Osteocyte (in vitro differentiated cells): Measurements from ENCODE around the gene LPGAT1. TPM values are rescaled to one million over a fixed set of nuclear protein-coding genes. Genes with fewer than 3 reads are reported as not detected.

Experiments used
- DNase-seq: peaks from one replicate; pipeline ENCODE4 v3.0.0; 2021; ENCODE audit warnings: mixed read lengths; ENCODE audit not compliant: unreplicated experiment; ENCODE audit errors: extremely low spot score
- H3K27ac Mint-ChIP-seq: one replicate; pipeline ENCODE4 v1.8.0; 2021; ENCODE audit warnings: mild to moderate bottlenecking, mixed read lengths; ENCODE audit not compliant: unreplicated experiment
- H3K27me3 Mint-ChIP-seq: one replicate; pipeline ENCODE4 v1.8.0; 2021; ENCODE audit warnings: mixed read lengths; ENCODE audit not compliant: unreplicated experiment
- H3K36me3 Mint-ChIP-seq: one replicate; pipeline ENCODE4 v1.8.0; 2021; ENCODE audit warnings: mixed read lengths; ENCODE audit not compliant: unreplicated experiment
- H3K4me1 Mint-ChIP-seq: one replicate; pipeline ENCODE4 v1.8.0; 2021; ENCODE audit warnings: mixed read lengths; ENCODE audit not compliant: unreplicated experiment
- H3K4me3 Mint-ChIP-seq: one replicate; pipeline ENCODE4 v1.8.0; 2021; ENCODE audit warnings: mild to moderate bottlenecking, moderate library complexity, mixed read lengths; ENCODE audit not compliant: unreplicated experiment
- H3K9me3 Mint-ChIP-seq: one replicate; pipeline ENCODE4 v1.8.0; 2021; ENCODE audit warnings: mixed read lengths; ENCODE audit not compliant: unreplicated experiment
- total RNA-seq: library from RNA; stranded (reverse); gene quantifications from 2 replicates; pipeline ENCODE4 v1.2.1, GENCODE V29; 2021
- TF ChIP-seq, protein P1 (sequence below): fragments of 200-600 bp; sonication (generic); IDR thresholded peaks from 2 replicates; pipeline ENCODE4 v1.5.0; 2021; ENCODE audit warnings: antibody characterized with exemption, mild to moderate bottlenecking, moderate library complexity

Gene LPGAT1
- total RNA-seq, 1 donor from 2014 or later, result 51.3 TPM

GRCh38 chr1:211742272-211742671, 88.3 kb downstream of the LPGAT1 start:
- no peaks in the 10 kb centered on the region for H3K9me3 Mint-ChIP-seq
- TF ChIP-seq, protein P1, sequence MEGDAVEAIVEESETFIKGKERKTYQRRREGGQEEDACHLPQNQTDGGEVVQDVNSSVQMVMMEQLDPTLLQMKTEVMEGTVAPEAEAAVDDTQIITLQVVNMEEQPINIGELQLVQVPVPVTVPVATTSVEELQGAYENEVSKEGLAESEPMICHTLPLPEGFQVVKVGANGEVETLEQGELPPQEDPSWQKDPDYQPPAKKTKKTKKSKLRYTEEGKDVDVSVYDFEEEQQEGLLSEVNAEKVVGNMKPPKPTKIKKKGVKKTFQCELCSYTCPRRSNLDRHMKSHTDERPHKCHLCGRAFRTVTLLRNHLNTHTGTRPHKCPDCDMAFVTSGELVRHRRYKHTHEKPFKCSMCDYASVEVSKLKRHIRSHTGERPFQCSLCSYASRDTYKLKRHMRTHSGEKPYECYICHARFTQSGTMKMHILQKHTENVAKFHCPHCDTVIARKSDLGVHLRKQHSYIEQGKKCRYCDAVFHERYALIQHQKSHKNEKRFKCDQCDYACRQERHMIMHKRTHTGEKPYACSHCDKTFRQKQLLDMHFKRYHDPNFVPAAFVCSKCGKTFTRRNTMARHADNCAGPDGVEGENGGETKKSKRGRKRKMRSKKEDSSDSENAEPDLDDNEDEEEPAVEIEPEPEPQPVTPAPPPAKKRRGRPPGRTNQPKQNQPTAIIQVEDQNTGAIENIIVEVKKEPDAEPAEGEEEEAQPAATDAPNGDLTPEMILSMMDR, result no peak
- peaks cover 5% of the 10 kb centered on the region for H3K36me3 Mint-ChIP-seq
- no peak overlapping the region for H3K4me3 Mint-ChIP-seq
- no peak overlapping the region for H3K27ac Mint-ChIP-seq
- H3K4me1 Mint-ChIP-seq, result peaks cover 63% of the 10 kb centered on the region
- no peaks in the 10 kb centered on the region for H3K27me3 Mint-ChIP-seq
- DNase-seq, result no peak

DNA sequence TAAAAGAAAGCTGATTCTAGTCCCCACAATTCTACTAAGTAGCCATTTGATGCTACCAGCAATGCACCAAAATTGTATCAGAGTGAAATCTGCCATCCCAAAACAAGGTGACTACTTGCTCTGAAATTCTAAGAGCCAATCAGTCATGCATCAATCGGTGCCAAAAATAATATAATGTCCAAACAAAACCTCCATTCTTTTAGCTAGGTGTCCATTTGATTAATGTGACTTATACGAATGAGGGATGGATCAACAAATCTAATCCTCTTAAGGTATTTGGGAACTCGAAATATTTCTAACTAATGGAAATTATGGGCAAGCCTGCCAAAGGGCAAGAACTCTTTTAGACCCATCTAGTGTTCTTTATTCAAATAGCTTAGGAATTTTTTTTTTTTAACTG, 88.8 kb downstream of the LPGAT1 start:
- Mint-ChIP-seq H3K27me3 (no peaks in the 10 kb centered on the region), H3K4me1 (peaks cover 66% of the 10 kb centered on the region), H3K36me3 (peaks cover 2% of the 10 kb centered on the region), H3K9me3 (no peaks in the 10 kb centered on the region), H3K4me3 (no peak overlapping the region), H3K27ac (no peak overlapping the region)
- TF ChIP-seq, protein P1, result no peak
- DNase-seq, result no peak

DNA sequence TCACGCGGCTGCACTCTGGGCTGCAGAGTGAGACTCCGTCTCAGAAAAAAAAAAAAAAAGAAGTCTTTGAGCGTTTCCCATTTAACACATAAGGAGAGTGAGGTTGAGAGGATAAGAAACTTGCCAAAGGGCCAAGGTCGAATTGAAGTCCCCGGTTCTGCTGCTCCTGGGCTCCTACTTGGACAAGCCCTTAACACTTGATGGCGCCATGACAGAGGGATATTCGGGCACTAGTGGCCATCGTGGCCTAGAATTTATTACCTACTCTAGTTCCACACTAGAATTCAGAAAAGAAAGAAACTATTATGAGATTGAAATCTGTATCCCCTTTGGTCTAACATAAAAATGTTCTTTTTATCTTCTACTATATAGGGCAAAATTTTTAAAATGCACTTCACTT, 89.4 kb downstream of the LPGAT1 start:
- H3K27ac Mint-ChIP-seq, result no peak overlapping the region

DNA sequence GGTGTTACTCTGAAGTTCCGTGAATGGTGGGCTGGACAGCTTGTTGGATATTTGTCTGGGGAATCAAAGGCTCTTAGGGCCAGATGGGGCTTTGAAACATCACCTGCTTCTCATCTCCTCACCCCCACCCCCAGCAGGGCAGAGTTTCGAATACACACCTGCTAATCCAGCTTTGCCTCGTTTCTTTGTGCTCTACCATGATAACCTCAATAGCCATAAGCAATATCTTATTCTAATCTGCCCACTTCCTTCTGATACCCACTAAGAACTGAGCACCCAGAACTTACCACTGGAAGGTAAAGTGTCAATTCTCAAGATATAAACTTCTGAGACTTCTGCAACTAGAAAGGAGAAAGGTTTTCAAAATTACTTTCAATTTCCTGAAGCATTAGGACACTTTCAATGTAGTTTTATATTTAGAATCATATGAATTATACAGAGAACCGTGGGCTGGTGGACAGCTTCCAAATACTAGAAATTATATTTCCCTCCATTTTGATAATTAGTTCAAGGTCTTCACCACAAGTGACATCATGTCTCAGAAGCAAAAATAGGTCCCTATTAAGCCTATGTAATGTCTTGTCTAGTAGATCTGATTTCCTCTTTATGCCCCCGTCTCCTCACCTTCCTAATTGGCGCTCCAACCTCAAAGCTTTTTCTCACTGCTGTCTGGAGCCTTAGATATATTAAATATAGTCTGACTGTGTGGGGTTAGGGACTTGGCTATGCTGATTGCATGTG, 90.7 kb downstream of the LPGAT1 start:
- Mint-ChIP-seq H3K36me3 (peaks cover 2% of the 10 kb centered on the region), H3K9me3 (no peaks in the 10 kb centered on the region), H3K27me3 (no peaks in the 10 kb centered on the region), H3K4me3 (no peak overlapping the region), H3K4me1 (peaks cover 73% of the 10 kb centered on the region), H3K27ac (no peak overlapping the region)
- DNase-seq, result no peak
- TF ChIP-seq, protein P1, result no peak

More for the DNA sequence above, 89.4 kb downstream of the LPGAT1 start:
- peaks cover 71% of the 10 kb centered on the region for H3K4me1 Mint-ChIP-seq
- H3K27me3 Mint-ChIP-seq, result no peaks in the 10 kb centered on the region
- TF ChIP-seq, protein P1, result no peak
- H3K4me3 Mint-ChIP-seq, result no peak overlapping the region
- DNase-seq, result no peak
- peaks cover 2% of the 10 kb centered on the region for H3K36me3 Mint-ChIP-seq
- H3K9me3 Mint-ChIP-seq, result no peaks in the 10 kb centered on the region

DNA sequence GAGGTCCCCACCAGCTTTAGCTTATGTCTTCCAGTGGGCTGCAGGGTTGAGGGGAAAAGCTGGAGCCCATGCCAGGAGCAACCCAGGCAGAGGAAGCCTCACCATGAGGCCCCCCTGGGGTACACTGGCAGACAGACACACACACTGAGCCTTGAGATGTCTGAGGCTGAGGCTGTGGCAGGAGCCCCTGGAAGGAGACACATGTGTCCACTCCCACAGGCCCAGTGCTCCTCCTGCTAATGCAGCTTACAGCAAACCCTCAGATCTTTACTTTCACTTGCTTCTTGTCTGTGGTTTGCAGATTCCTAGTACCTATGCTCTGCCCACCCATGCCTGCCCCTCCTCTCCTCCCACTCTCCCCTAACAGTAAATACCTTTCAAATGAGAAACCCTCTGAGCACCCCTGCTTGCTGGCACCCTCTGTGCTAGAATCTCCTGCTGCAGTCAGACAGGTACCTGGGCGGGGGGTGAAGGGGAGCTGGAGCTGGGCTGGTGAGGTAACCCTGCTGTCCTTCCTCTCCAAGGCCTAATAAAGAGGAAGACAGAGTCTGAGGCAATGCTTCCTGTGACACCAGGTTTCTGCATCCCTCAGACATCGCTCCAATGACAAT, 91.8 kb downstream of the LPGAT1 start:
- Mint-ChIP-seq H3K36me3 (peaks cover 2% of the 10 kb centered on the region), H3K27ac (no peak overlapping the region), H3K4me3 (no peak overlapping the region), H3K27me3 (no peaks in the 10 kb centered on the region), H3K4me1 (peaks cover 71% of the 10 kb centered on the region), H3K9me3 (no peaks in the 10 kb centered on the region)
- TF ChIP-seq, protein P1, result no peak
- DNase-seq, result no peak
